HFFc6 (cell line): ENCODE data around the gene RTN4R. TPM values are rescaled to one million over a fixed set of nuclear protein-coding genes. Genes with fewer than 3 reads are reported as not detected.
"Not testable (repeated sequence)": the region's sequence is repeated elsewhere in the genome, so short reads cannot be mapped to it uniquely, and the experiment has no call there.

ENCODE experiments used
- DNase-seq: peaks from one replicate; pipeline ENCODE4 v3.0.0-alpha.2; 2018
- H3K27ac Mint-ChIP-seq: 2 replicates; pipeline ENCODE4 v1.8.0; 2020; ENCODE audit warnings: mild to moderate bottlenecking, mixed read lengths
- H3K27me3 Mint-ChIP-seq: 2 replicates; pipeline ENCODE4 v1.8.0; 2021; ENCODE audit warnings: mild to moderate bottlenecking, moderate library complexity, mixed read lengths; ENCODE audit not compliant: insufficient read depth
- H3K36me3 Mint-ChIP-seq: 2 replicates; pipeline ENCODE4 v1.8.0; 2021; ENCODE audit warnings: low read depth, mixed read lengths
- H3K4me1 Mint-ChIP-seq: 2 replicates; pipeline ENCODE4 v1.8.0; 2020; ENCODE audit warnings: low read depth, mixed read lengths
- H3K4me3 Mint-ChIP-seq: 2 replicates; pipeline ENCODE4 v1.8.0; 2020; ENCODE audit warnings: mild to moderate bottlenecking, moderate library complexity, mixed read lengths
- H3K9me3 Mint-ChIP-seq: 2 replicates; pipeline ENCODE4 v1.8.0; 2020; ENCODE audit warnings: mild to moderate bottlenecking, mixed read lengths
- CTCF ChIP-seq: fragments of 200-600 bp; sonication (generic); IDR thresholded peaks from 2 replicates; pipeline ENCODE4 v1.5.0; 2021; ENCODE audit warnings: antibody characterized with exemption, mild to moderate bottlenecking
- total RNA-seq, 6 experiments: library from RNA; stranded (reverse); fragmentation: NEBNext Ultra II Directional; extraction: Animal tissue kit (Norgen Biotek cat#: 25700); gene quantifications; 2 replicates in 1 of 6; 3 replicates in 5 of 6; pipeline ENCODE4 v1.2.3, GENCODE V29; 2021

The RTN4R gene
- total RNA-seq, 6 experiments from 2014 or later, result 0.14 to 0.85 (median 0.35) TPM

DNA sequence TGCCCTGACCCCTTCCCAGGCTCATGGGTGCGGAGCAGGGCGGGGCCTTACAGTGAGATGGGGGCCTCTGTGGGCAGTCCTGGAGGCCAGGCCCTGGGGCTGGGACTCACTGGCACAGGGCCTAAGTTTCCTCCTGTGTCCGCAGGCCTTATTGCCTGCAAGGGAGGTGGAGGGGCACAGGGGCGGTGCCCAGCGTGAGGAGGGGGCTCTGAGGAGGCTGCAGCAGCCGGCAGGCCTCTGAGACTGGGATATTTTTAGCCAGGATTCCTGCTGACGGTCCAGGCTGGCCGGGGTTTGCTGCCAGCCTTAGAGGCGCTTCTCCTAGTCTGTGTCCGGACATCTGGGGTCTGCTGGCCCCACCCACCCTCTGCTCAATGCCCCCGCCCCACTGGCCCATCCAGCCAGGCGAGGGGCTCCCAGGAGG is 5.7 kb upstream of the RTN4R start:
- no peak overlapping the region for H3K4me3 Mint-ChIP-seq
- H3K36me3 Mint-ChIP-seq, result no peaks in the 10 kb centered on the region
- no peaks in the 10 kb centered on the region for H3K9me3 Mint-ChIP-seq
- DNase-seq, result no peak
- H3K4me1 Mint-ChIP-seq, result peaks cover 8% of the 10 kb centered on the region; the same call in 1 of the 2 replicates
- TF ChIP-seq CTCF, result no peak
- no peak overlapping the region for H3K27ac Mint-ChIP-seq
- H3K27me3 Mint-ChIP-seq, result peaks cover 2% of the 10 kb centered on the region

GRCh38 chr22:20272700-20273099 is 4.6 kb upstream of the RTN4R start:
- no peak for TF ChIP-seq CTCF
- H3K27me3 Mint-ChIP-seq, result peaks cover 2% of the 10 kb centered on the region
- H3K4me1 Mint-ChIP-seq, result peaks cover 8% of the 10 kb centered on the region; the same call in 1 of the 2 replicates
- no peaks in the 10 kb centered on the region for H3K9me3 Mint-ChIP-seq
- no peak for DNase-seq
- no peak overlapping the region for H3K4me3 Mint-ChIP-seq
- no peaks in the 10 kb centered on the region for H3K36me3 Mint-ChIP-seq
- no peak overlapping the region for H3K27ac Mint-ChIP-seq

DNA sequence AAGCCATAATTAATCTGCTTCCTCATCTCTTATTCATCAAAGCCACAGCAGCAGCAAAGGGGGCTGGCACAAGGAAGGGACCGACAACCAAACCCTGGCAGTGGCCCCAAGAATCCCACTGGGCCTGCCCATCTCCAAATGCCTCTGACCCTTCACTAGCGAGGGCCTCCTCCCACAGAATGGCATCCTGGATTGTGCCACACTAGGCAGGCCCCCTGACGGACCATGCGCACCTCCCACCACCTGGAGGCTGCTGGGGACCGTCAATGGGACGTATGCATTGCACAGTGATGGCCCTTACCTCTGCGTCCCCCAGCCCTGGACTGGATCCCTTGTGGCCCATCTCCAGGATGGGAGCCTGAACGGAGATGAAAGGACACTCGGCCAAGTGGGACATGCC is 4.1 kb upstream of the RTN4R start:
- H3K27me3 Mint-ChIP-seq, result peaks cover 2% of the 10 kb centered on the region
- H3K4me3 Mint-ChIP-seq, result no peak overlapping the region
- no peak for TF ChIP-seq CTCF
- H3K27ac Mint-ChIP-seq, result no peak overlapping the region
- no peaks in the 10 kb centered on the region for H3K36me3 Mint-ChIP-seq
- H3K4me1 Mint-ChIP-seq, result peaks cover 8% of the 10 kb centered on the region; the same call in 1 of the 2 replicates
- no peak for DNase-seq
- no peaks in the 10 kb centered on the region for H3K9me3 Mint-ChIP-seq

DNA sequence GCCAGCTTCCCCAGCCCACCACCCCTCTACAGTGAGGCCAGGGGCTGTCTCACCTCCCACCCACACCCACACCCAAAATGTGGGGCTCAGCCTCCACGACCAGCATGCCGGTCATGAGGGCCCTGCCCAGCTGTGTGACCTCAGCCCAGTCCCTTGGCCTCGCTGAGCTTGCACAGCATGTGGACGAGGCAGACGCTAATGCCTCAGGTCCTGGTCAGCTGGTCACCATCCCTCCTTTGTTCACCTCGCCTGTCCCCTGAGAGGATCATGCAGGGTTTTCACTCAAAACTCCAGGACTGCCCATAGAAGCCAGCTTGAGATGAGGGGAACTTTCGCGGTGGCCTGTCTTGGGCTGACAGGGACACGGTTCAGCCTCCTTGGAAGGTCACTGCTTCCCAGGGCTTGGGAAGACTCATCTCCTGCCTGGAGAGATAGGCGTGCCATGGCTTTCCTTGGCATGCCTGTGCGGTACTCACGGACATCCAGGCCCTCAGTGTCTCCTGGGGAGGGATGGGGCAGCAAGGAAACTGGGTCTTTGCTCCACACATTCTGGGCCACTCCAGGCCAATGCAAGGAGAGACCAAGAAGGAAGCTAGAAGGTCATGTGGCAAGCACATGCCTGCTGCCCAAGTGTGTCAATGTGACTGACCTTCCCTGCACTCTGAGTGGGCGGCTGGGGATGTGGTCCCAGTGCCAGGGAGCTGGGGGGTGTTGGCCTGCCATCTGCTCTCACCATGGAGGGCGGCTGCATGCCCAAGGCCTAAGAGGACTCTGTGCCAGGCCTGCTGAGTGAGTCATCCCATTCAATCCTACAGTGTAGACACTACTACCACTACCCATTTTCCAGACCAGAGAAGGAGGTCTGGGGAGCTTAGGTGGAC is 3.2 kb upstream of the RTN4R start:
- Mint-ChIP-seq H3K36me3 (no peaks in the 10 kb centered on the region), H3K9me3 (no peaks in the 10 kb centered on the region), H3K27ac (no peak overlapping the region), H3K27me3 (peaks cover 1% of the 10 kb centered on the region; the same call in 1 of the 2 replicates), H3K4me1 (peaks cover 8% of the 10 kb centered on the region; the same call in 1 of the 2 replicates), H3K4me3 (no peak overlapping the region)
- no peak for TF ChIP-seq CTCF
- no peak for DNase-seq

GRCh38 chr22:20270190-20271113 is 2.3 kb upstream of the RTN4R start:
- H3K4me3 Mint-ChIP-seq, H3K9me3 Mint-ChIP-seq, H3K36me3 Mint-ChIP-seq, H3K27ac Mint-ChIP-seq, H3K4me1 Mint-ChIP-seq, H3K27me3 Mint-ChIP-seq: not testable (repeated sequence)
- peak; percentile 14 for DNase-seq
- peak; percentile 26 for TF ChIP-seq CTCF

DNA sequence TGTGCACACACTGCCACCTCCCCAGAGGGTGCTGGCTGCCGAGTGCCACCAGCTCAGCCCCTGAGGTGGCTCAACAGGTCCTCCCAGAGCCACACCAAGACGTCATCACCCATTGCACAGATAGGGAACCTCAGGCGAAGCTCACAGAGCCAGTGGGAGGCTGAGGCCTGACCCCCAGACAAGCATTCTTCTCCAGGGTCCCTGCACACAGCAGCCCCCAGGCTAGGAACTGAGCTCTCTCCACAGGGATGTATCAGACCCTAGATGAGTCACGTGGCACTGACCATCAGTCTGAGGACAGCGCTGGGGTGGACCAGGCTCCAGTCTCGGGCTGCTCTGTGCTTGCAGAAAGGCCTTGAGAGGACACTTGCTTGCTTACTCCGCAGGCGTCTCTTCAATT is 1.6 kb upstream of the RTN4R start:
- not testable (repeated sequence) for H3K4me1 Mint-ChIP-seq, H3K27ac Mint-ChIP-seq, H3K27me3 Mint-ChIP-seq, H3K9me3 Mint-ChIP-seq, H3K4me3 Mint-ChIP-seq, H3K36me3 Mint-ChIP-seq, DNase-seq

DNA sequence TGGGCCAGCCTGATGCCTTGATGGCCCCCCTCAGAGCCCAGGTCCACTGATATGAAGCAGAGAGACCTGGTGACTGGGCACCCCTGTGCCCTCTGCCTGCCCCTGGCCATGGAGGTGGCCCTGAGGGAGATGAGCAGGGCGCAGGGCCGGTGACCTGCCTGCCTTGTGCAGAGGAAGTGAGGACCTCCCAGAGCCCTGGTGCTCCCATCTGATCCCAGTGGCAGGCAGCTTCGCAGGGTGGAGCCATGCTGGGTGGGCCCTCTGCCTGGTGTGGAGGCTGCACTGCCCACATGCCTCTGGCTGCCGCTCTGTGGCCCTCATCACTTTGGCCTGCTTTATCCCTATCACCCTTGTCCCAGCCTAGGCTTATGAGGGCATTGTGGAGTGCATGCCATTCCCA is 1.1 kb upstream of the RTN4R start:
- not testable (repeated sequence) for H3K27me3 Mint-ChIP-seq, H3K4me1 Mint-ChIP-seq, H3K9me3 Mint-ChIP-seq, DNase-seq, H3K4me3 Mint-ChIP-seq, H3K27ac Mint-ChIP-seq, H3K36me3 Mint-ChIP-seq
